ACHN (cell line): ENCODE data around the gene SOCS3.
"Not testable (repeated sequence)": the region's sequence is repeated elsewhere in the genome, so short reads cannot be mapped to it uniquely, and the experiment has no call there.

ENCODE experiments used
- DNase-seq: peaks from one replicate; pipeline ENCODE4 v3.0.0-alpha.2; 2015
- in situ Hi-C: cut with HindIII; loops from 2 replicates; pipeline ENCODE4 v1.10.0; 2017; ENCODE audit warnings: low sequenced_read_pairs, low pct_ligation_motif_present, low pct_unique_long_range_greater_than_20kb

The SOCS3 gene

GRCh38 chr17:78341559-78342448 lies 18.1 kb downstream of the SOCS3 start:
- in situ Hi-C loops: no loop called here
- DNase-seq: peak; percentile 86

GRCh38 chr17:78340183-78340955 lies 19.5 kb downstream of the SOCS3 start:
- in situ Hi-C loops: no loop called here
- DNase-seq: no peak

GRCh38 chr17:78338486-78339259 lies 21.2 kb downstream of the SOCS3 start:
- DNase-seq: no peak
- in situ Hi-C loops: no loop called here

- no peak for DNase-seq
- in situ Hi-C loops: no loop called here
Observed at GRCh38 chr17:78337244-78338109, 22.4 kb downstream of the SOCS3 start.

GRCh38 chr17:78335209-78335608 lies 24.7 kb downstream of the SOCS3 start:
- in situ Hi-C loops: no loop called here
- DNase-seq: no peak

GRCh38 chr17:78332991-78333390 lies 26.9 kb downstream of the SOCS3 start:
- no peak for DNase-seq
- in situ Hi-C loops: no loop called here

- DNase-seq, in situ Hi-C loops: not testable (repeated sequence)
Observed at GRCh38 chr17:78331355-78331754, 28.5 kb downstream of the SOCS3 start.

GRCh38 chr17:78330570-78331224 lies 29.2 kb downstream of the SOCS3 start:
- in situ Hi-C loops: no loop called here
- DNase-seq: peak; percentile 83

- in situ Hi-C loops: no loop called here
- DNase-seq: peak; percentile 92
Observed at GRCh38 chr17:78329263-78330059, 30.4 kb downstream of the SOCS3 start.

- no peak for DNase-seq
- in situ Hi-C loops: no loop called here
Observed at GRCh38 chr17:78327880-78328279, 32.0 kb downstream of the SOCS3 start.

GRCh38 chr17:78325076-78325687 lies 34.7 kb downstream of the SOCS3 start:
- DNase-seq: no peak
- in situ Hi-C loops: no loop called here

- in situ Hi-C loops: no loop called here
- no peak for DNase-seq
Observed at GRCh38 chr17:78324391-78325075, 35.3 kb downstream of the SOCS3 start.

- in situ Hi-C loops: no loop called here
- DNase-seq: no peak
Observed at GRCh38 chr17:78323826-78324390, 36.0 kb downstream of the SOCS3 start.

- in situ Hi-C loops: no loop called here
- no peak for DNase-seq
Observed at GRCh38 chr17:78322858-78323455, 36.9 kb downstream of the SOCS3 start.

GRCh38 chr17:78322327-78322857 lies 37.5 kb downstream of the SOCS3 start:
- in situ Hi-C loops: no loop called here
- no peak for DNase-seq
